Measurements from ENCODE around the gene ALG3.

GRCh38 chr3:184248454-184249411, at the start of gene ALG3:
- TF ChIP-seq CTCF (IDR thresholded peaks at IDR 0.05; ENCODE audit: insufficient read depth, low read depth, low read length): no peak
- no peak for TF ChIP-seq EZH2 (IDR thresholded peaks at IDR 0.05; ENCODE audit: insufficient read depth, low read length)

All from astrocyte (in vitro differentiated cells and primary cell).